HEK293 (cell line): ENCODE results near the gene BLVRB.
A peak's percentile ranks its signal among the peaks of the same experiment; 100 is the strongest.

Source experiments
- BCL11A ChIP-seq: fragments of 450-650 bp; formaldehyde crosslinking; IDR thresholded peaks from 2 replicates; pipeline ENCODE4 v1.5.1; 2016; ENCODE audit warnings: low read depth, missing biosample characterization, missing genetic modification characterization
- GLIS1 ChIP-seq: fragments of 450-650 bp; formaldehyde crosslinking; IDR thresholded peaks from 2 replicates; pipeline ENCODE4 v1.5.1; 2016; ENCODE audit warnings: missing biosample characterization, missing genetic modification characterization
- KLF10 ChIP-seq: fragments of 450-650 bp; IDR thresholded peaks from 2 replicates; pipeline ENCODE4 v1.5.1; 2018; ENCODE audit warnings: missing biosample characterization, mild to moderate bottlenecking, missing genetic modification characterization
- KLF8 ChIP-seq: fragments of 450-650 bp; formaldehyde crosslinking; IDR thresholded peaks from 2 replicates; pipeline ENCODE4 v1.5.1; 2016; ENCODE audit warnings: missing biosample characterization, missing genetic modification characterization
- PBX3 ChIP-seq: sonication (generic); formaldehyde crosslinking; IDR thresholded peaks from 2 replicates; pipeline ENCODE4 v1.8.1; 2022; ENCODE audit warnings: mild to moderate bottlenecking, moderate library complexity, missing genetic modification reagents
- PRDM1 ChIP-seq: fragments of 450-650 bp; formaldehyde crosslinking; IDR thresholded peaks from 2 replicates; pipeline ENCODE4; 2016; ENCODE audit warnings: missing biosample characterization, missing genetic modification characterization
- PRDM10 ChIP-seq: fragments of 450-650 bp; formaldehyde crosslinking; IDR thresholded peaks from 2 replicates; pipeline ENCODE4 v1.5.1; 2016; ENCODE audit warnings: missing biosample characterization, missing genetic modification characterization
- YY1 ChIP-seq: fragments of 450-650 bp; formaldehyde crosslinking; IDR thresholded peaks from 2 replicates; pipeline ENCODE4 v1.5.1; 2018; ENCODE audit warnings: missing biosample characterization, missing genetic modification characterization
- ZBTB10 ChIP-seq: fragments of 450-650 bp; formaldehyde crosslinking; IDR thresholded peaks from 2 replicates; pipeline ENCODE4 v1.5.1; 2016; ENCODE audit warnings: missing biosample characterization, missing genetic modification characterization
- ZBTB11 ChIP-seq: fragments of 450-650 bp; formaldehyde crosslinking; conservative IDR thresholded peaks from 2 replicates; pipeline ENCODE4 v1.5.1; 2016; ENCODE audit warnings: low read depth, missing biosample characterization, missing genetic modification characterization
- ZBTB26 ChIP-seq: fragments of 450-650 bp; formaldehyde crosslinking; optimal IDR thresholded peaks from 2 replicates; pipeline ENCODE3; 2016; ENCODE audit warnings: missing biosample characterization, mild to moderate bottlenecking, missing genetic modification characterization
- ZNF112 ChIP-seq: fragments of 450-650 bp; formaldehyde crosslinking; IDR thresholded peaks from 2 replicates; pipeline ENCODE4 v1.5.0; 2017; ENCODE audit warnings: missing biosample characterization, missing genetic modification characterization
- ZNF140 ChIP-seq: fragments of 450-650 bp; formaldehyde crosslinking; IDR thresholded peaks from 2 replicates; pipeline ENCODE4 v1.5.1; 2016; ENCODE audit warnings: missing biosample characterization, missing genetic modification characterization
- ZNF19 ChIP-seq: fragments of 450-650 bp; formaldehyde crosslinking; IDR thresholded peaks from 2 replicates; pipeline ENCODE4; 2016; ENCODE audit warnings: missing biosample characterization, missing genetic modification characterization, low read depth
- ZNF211 ChIP-seq: fragments of 450-650 bp; formaldehyde crosslinking; IDR thresholded peaks from 2 replicates; pipeline ENCODE4 v1.5.1; 2016; ENCODE audit warnings: low read depth, missing biosample characterization, missing genetic modification characterization
- ZNF292 ChIP-seq: fragments of 450-650 bp; formaldehyde crosslinking; IDR thresholded peaks from 2 replicates; pipeline ENCODE4 v1.5.1; 2016; ENCODE audit warnings: low read depth, missing biosample characterization, missing genetic modification characterization, borderline replicate concordance
- ZNF311 ChIP-seq: fragments of 450-650 bp; formaldehyde crosslinking; IDR thresholded peaks from 2 replicates; pipeline ENCODE4 v1.5.1; 2017; ENCODE audit warnings: missing biosample characterization, missing genetic modification characterization, borderline replicate concordance
- ZNF366 ChIP-seq: fragments of 450-650 bp; formaldehyde crosslinking; conservative IDR thresholded peaks from 2 replicates; pipeline ENCODE4 v1.5.1; 2016; ENCODE audit warnings: missing biosample characterization, missing genetic modification characterization
- ZNF391 ChIP-seq: fragments of 450-650 bp; formaldehyde crosslinking; IDR thresholded peaks from 2 replicates; pipeline ENCODE4 v1.5.1; 2016; ENCODE audit warnings: low read depth, missing biosample characterization, missing genetic modification characterization, borderline replicate concordance
- ZNF398 ChIP-seq: fragments of 450-650 bp; formaldehyde crosslinking; IDR thresholded peaks from 2 replicates; pipeline ENCODE4 v1.5.1; 2017; ENCODE audit warnings: missing biosample characterization, missing genetic modification characterization
- ZNF558 ChIP-seq: fragments of 450-650 bp; formaldehyde crosslinking; IDR thresholded peaks from 2 replicates; pipeline ENCODE4 v1.5.1; 2016; ENCODE audit warnings: missing biosample characterization, missing genetic modification characterization
- ZNF624 ChIP-seq: fragments of 450-650 bp; formaldehyde crosslinking; IDR thresholded peaks from 2 replicates; pipeline ENCODE4 v1.5.1; 2017; ENCODE audit warnings: missing biosample characterization, missing genetic modification characterization
- ZNF626 ChIP-seq: fragments of 450-650 bp; sonication (Bioruptor Pico); formaldehyde crosslinking; IDR thresholded peaks from 2 replicates; pipeline ENCODE4 v1.5.1; 2018; ENCODE audit warnings: missing biosample characterization, missing genetic modification characterization, inconsistent platforms
- ZNF660 ChIP-seq: fragments of 450-650 bp; IDR thresholded peaks from 2 replicates; pipeline ENCODE4 v1.5.1; 2018; ENCODE audit warnings: missing biosample characterization, mild to moderate bottlenecking, missing genetic modification characterization
- ZNF837 ChIP-seq: fragments of 450-650 bp; formaldehyde crosslinking; IDR thresholded peaks from 2 replicates; pipeline ENCODE4 v1.5.1; 2016; ENCODE audit warnings: missing biosample characterization, missing genetic modification characterization

BLVRB gene

GRCh38 chr19:40466219-40466984 is 857 bp upstream of the BLVRB start (continued):
- TF ChIP-seq ZNF398 (tag by site-specific recombination) (no peak), BCL11A (tag by site-specific recombination) (no peak), ZNF837 (tag by site-specific recombination) (no peak), ZNF292 (no peak), ZNF19 (no peak), ZNF140 (tag by site-specific recombination) (no peak), ZBTB11 (tag by site-specific recombination) (no peak), KLF8 (tag by site-specific recombination) (no peak), KLF10 (no peak), ZNF366 (tag by site-specific recombination) (no peak), ZNF311 (0 out of 2 replicates have a peak, but pooled peaks have one; percentile 14), ZNF624 (tag by site-specific recombination) (no peak), ZNF558 (tag by site-specific recombination) (no peak), ZNF391 (tag by site-specific recombination) (peak; percentile 49; the same call in 1 of the 2 replicates), ZNF112 (no peak), GLIS1 (tag by site-specific recombination) (peak; percentile 42; the same call in 1 of the 2 replicates), ZBTB26 (tag by site-specific recombination) (no peak), ZNF626 (tag by site-specific recombination) (no peak), PBX3 (CRISPR knock-in tag) (peak; percentile 64; the same call in 1 of the 2 replicates), PRDM1 (tag by site-specific recombination) (no peak), ZNF660 (tag by site-specific recombination) (no peak), ZNF211 (tag by site-specific recombination) (no peak), YY1 (tag by site-specific recombination) (no peak), ZBTB10 (tag by site-specific recombination) (peak; percentile 88), PRDM10 (tag by site-specific recombination) (no peak)
